PC-9 (cell line): ENCODE data around the gene PIK3R5. TPM values are rescaled to one million over a fixed set of nuclear protein-coding genes. Genes with fewer than 3 reads are reported as not detected.

ENCODE experiments used
- BruUV-seq: library from RNA; stranded (reverse); fragments of 400-500 nt; replicated peaks from 2 replicates; lab custom pipeline; 2021; lab: Mats Ljungman, UMichigan
- CTCF ChIA-PET: fragments of 300-600 bp; sonication (Branson Sonifier 250); formaldehyde crosslinking; loops from one replicate; lab custom pipeline; 2022; ENCODE audit warnings: antibody characterized with exemption; lab: Charles Lee
- POLR2A ChIA-PET: fragments of 300-600 bp; sonication (Branson Sonifier 250); formaldehyde crosslinking; loops from one replicate; lab custom pipeline; 2022; ENCODE audit warnings: antibody characterized with exemption; ENCODE audit not compliant: unreplicated experiment; lab: Charles Lee
- DNase-seq, 2 experiments: peaks; one replicate each; pipeline versions ENCODE4 v3.0.0 to v3.0.0-alpha.2; 2015 to 2022; ENCODE audit warnings: mixed read lengths in 1 of 2
- H2AFZ ChIP-seq: fragments of 200-600 bp; sonication (generic); 2 replicates; pipeline ENCODE4 v1.8.1; 2017; ENCODE audit warnings: antibody characterized with exemption
- H3F3A ChIP-seq: fragments of 200-600 bp; sonication (generic); 2 replicates; pipeline ENCODE4 v1.8.1; 2017; ENCODE audit warnings: antibody characterized with exemption, mild to moderate bottlenecking, low read depth; ENCODE audit not compliant: insufficient read depth
- H3K27ac ChIP-seq: fragments of 200-600 bp; sonication (generic); 2 replicates; pipeline ENCODE4 v1.6.1; 2016; ENCODE audit warnings: mixed run types
- H3K27me3 ChIP-seq: fragments of 200-600 bp; sonication (generic); 2 replicates; pipeline ENCODE4 v1.6.1; 2016; ENCODE audit warnings: low read depth, mixed run types; ENCODE audit not compliant: insufficient read depth
- H3K36me3 ChIP-seq: fragments of 200-600 bp; sonication (generic); 2 replicates; pipeline ENCODE4 v1.6.1; 2016; ENCODE audit warnings: low read depth, mixed run types
- H3K4me1 ChIP-seq: fragments of 200-600 bp; sonication (generic); replicated peaks from 2 replicates; pipeline ENCODE4 v1.6.1; 2016; ENCODE audit warnings: mixed run types; ENCODE audit not compliant: insufficient read depth
- H3K4me2 ChIP-seq: fragments of 200-600 bp; sonication (generic); 2 replicates; pipeline ENCODE4 v1.6.1; 2017; ENCODE audit warnings: mixed run types
- H3K4me3 ChIP-seq: fragments of 200-600 bp; sonication (generic); 2 replicates; pipeline ENCODE4 v1.6.1; 2016; ENCODE audit warnings: mixed run types
- H3K79me2 ChIP-seq: fragments of 200-600 bp; sonication (generic); 2 replicates; pipeline ENCODE4 v1.6.1; 2017; ENCODE audit warnings: low read depth, mixed run types
- H3K9me2 ChIP-seq: fragments of 200-600 bp; sonication (generic); 2 replicates; pipeline ENCODE4 v1.8.1; 2017; ENCODE audit warnings: mild to moderate bottlenecking; ENCODE audit not compliant: insufficient read depth
- H3K9me3 ChIP-seq: fragments of 200-600 bp; sonication (generic); 2 replicates; pipeline ENCODE4 v1.8.1; 2016; ENCODE audit warnings: low read depth; ENCODE audit not compliant: insufficient read depth
- H4K20me1 ChIP-seq: fragments of 200-600 bp; sonication (generic); 2 replicates; pipeline ENCODE4 v1.8.1; 2017; ENCODE audit not compliant: insufficient read depth
- CTCF ChIP-seq: fragments of 200-600 bp; sonication (generic); conservative IDR thresholded peaks from 2 replicates; pipeline ENCODE4 v1.6.1; 2017; ENCODE audit warnings: mixed run types, antibody characterized with exemption, mild to moderate bottlenecking, moderate library complexity
- EZH2 ChIP-seq: fragments of 200-600 bp; sonication (generic); IDR thresholded peaks from 2 replicates; pipeline ENCODE4 v1.8.0; 2017; ENCODE audit warnings: antibody characterized with exemption, low read depth
- intact Hi-C: fragments of 100-400 bp; cut with micrococcal nuclease; formaldehyde crosslinking; loops from one replicate; pipeline ENCODE4 v1.10.0; 2022; ENCODE audit not compliant: unreplicated experiment
- total RNA-seq: library from RNA; stranded (reverse); gene quantifications from 2 replicates; pipeline ENCODE4 v1.2.3, GENCODE V29; 2021

PIK3R5 gene
- total RNA-seq, 1 experiment from 2014 or later: not detected

- H3K9me2 ChIP-seq: no peaks in the 10 kb centered on the region
- H3K4me2 ChIP-seq: no peak overlapping the region
- no peak overlapping the region for H3K4me3 ChIP-seq
- no peaks in the 10 kb centered on the region for H3F3A ChIP-seq
- no peaks in the 10 kb centered on the region for H3K36me3 ChIP-seq
- CTCF ChIA-PET: no interaction called here
- no peaks in the 10 kb centered on the region for H3K9me3 ChIP-seq
- POLR2A ChIA-PET: no interaction called here
- BruUV-seq: no TSS peak
- H3K27ac ChIP-seq: no peak overlapping the region
- TF ChIP-seq EZH2 (no peak), CTCF (no peak)
- DNase-seq: no peak
- intact Hi-C loops: loop anchor here (10.0 kb wide), 1 partner anchor 113 kb away; no protein-coding TSS in a partner anchor
- no peak overlapping the region for H2AFZ ChIP-seq
- H3K27me3 ChIP-seq: no peaks in the 10 kb centered on the region; the same call in 1 of the 2 replicates
- no peaks in the 10 kb centered on the region for H4K20me1 ChIP-seq
- no peaks in the 10 kb centered on the region for H3K4me1 ChIP-seq
- no peaks in the 10 kb centered on the region for H3K79me2 ChIP-seq
These were observed 36.1 kb upstream of the PIK3R5 start for GRCh38 chr17:9001559-9001958.

GRCh38 chr17:8997994-8998628, 32.6 kb upstream of the PIK3R5 start:
- Histone ChIP-seq H3K4me1 (no peaks in the 10 kb centered on the region), H3K79me2 (no peaks in the 10 kb centered on the region), H3K27ac (no peak overlapping the region), H3K36me3 (no peaks in the 10 kb centered on the region), H3F3A (no peaks in the 10 kb centered on the region), H3K27me3 (no peaks in the 10 kb centered on the region), H3K9me2 (no peaks in the 10 kb centered on the region), H3K4me2 (no peak overlapping the region), H3K9me3 (no peaks in the 10 kb centered on the region), H3K4me3 (no peak overlapping the region), H4K20me1 (no peaks in the 10 kb centered on the region), H2AFZ (no peak overlapping the region)
- CTCF ChIA-PET: interaction anchor here (0.6 to 0.7 kb wide), 3 partner anchors 28 to 524 kb away, joined by 3 to 12 read pairs (median 4); no protein-coding TSS in a partner anchor
- TF ChIP-seq CTCF (peak; percentile 79), EZH2 (no peak)
- DNase-seq: peak in 1 of 2 experiments; percentile 70
- no TSS peak for BruUV-seq
- POLR2A ChIA-PET: interaction anchor here (0.5 to 0.6 kb wide), 2 partner anchors 589 to 650 kb away, joined by 4 to 5 read pairs; no protein-coding TSS in a partner anchor
- intact Hi-C loops: loop anchor here (5.0 to 10.0 kb wide), 2 partner anchors 199 to 407 kb away; no protein-coding TSS in a partner anchor

GRCh38 chr17:8995711-8996110, 30.2 kb upstream of the PIK3R5 start:
- ChIA-PET POLR2A (no interaction called here), CTCF (interaction anchor here (0.7 kb wide), 1 partner anchor 13 kb away, joined by 3 read pairs; no protein-coding TSS in a partner anchor)
- no peak for TF ChIP-seq EZH2
- TF ChIP-seq CTCF: no peak
- Histone ChIP-seq H3K9me2 (no peaks in the 10 kb centered on the region), H3K27ac (no peak overlapping the region), H3K4me2 (no peak overlapping the region), H3K27me3 (no peaks in the 10 kb centered on the region), H3K36me3 (no peaks in the 10 kb centered on the region), H3K4me3 (no peak overlapping the region), H3K4me1 (no peaks in the 10 kb centered on the region), H4K20me1 (no peaks in the 10 kb centered on the region), H2AFZ (no peak overlapping the region), H3K79me2 (no peaks in the 10 kb centered on the region), H3F3A (no peaks in the 10 kb centered on the region), H3K9me3 (no peaks in the 10 kb centered on the region)
- no TSS peak for BruUV-seq
- intact Hi-C loops: loop anchor here (2.0 to 10.0 kb wide), 3 partner anchors 202 to 409 kb away; no protein-coding TSS in a partner anchor
- DNase-seq: peak in 1 of 2 experiments; percentile 11
